ENCODE results near the gene DYNLT4.
A peak's percentile ranks its signal among the peaks of the same experiment; 100 is the strongest.
"Not testable (repeated sequence)": the region's sequence is repeated elsewhere in the genome, so short reads cannot be mapped to it uniquely, and the experiment has no call there.

The DYNLT4 gene

GRCh38 chr1:44842862-44843655 is 35.9 kb upstream of the DYNLT4 start, which contains the start of gene PTCH2:
TSS of gene PTCH2 (minus strand) at chr1:44843253. CDS start at chr1:44842932, 321 bp downstream.
- Histone ChIP-seq H3K36me3 (ENCODE audit: control insufficient read depth in 1 of 2, insufficient read depth in 2 of 2, low read length in 2 of 2) (no peaks in the 10 kb centered on the region), H3K4me3 (ENCODE audit: low read depth in 1 of 2, low read length in 2 of 2) (peak within 1 kb of the TSS; percentile 49 to 60), H3K9me3 (ENCODE audit: control insufficient read depth in 1 of 2, low read length in 2 of 2) (no peaks in the 10 kb centered on the region), H3K9ac (ENCODE audit: low read depth in 1 of 2, low read length in 2 of 2) (peak within 1 kb of the TSS in 1 of 2 donors; percentile 59), H3K27me3 (ENCODE audit: control insufficient read depth in 1 of 2, insufficient read depth in 2 of 2, low read length in 2 of 2) (no peaks in the 10 kb centered on the region), H3K4me1 (ENCODE audit: control insufficient read depth in 1 of 2, insufficient read depth in 2 of 2, low read length in 2 of 2) (no peaks in the 10 kb centered on the region), H3K27ac (ENCODE audit: low read depth, low read length) (no peak within 1 kb of the TSS)

GRCh38 chr1:44842486-44842861 is 35.3 kb upstream of the DYNLT4 start:
- Histone ChIP-seq H3K9ac (ENCODE audit: low read depth in 1 of 2, low read length in 2 of 2) (peak overlapping the region in 1 of 2 donors; percentile 59), H3K36me3 (ENCODE audit: control insufficient read depth in 1 of 2, insufficient read depth in 2 of 2, low read length in 2 of 2) (no peaks in the 10 kb centered on the region), H3K27me3 (ENCODE audit: control insufficient read depth in 1 of 2, insufficient read depth in 2 of 2, low read length in 2 of 2) (no peaks in the 10 kb centered on the region), H3K9me3 (ENCODE audit: control insufficient read depth in 1 of 2, low read length in 2 of 2) (no peaks in the 10 kb centered on the region), H3K4me1 (ENCODE audit: control insufficient read depth in 1 of 2, insufficient read depth in 2 of 2, low read length in 2 of 2) (no peaks in the 10 kb centered on the region), H3K27ac (ENCODE audit: low read depth, low read length) (no peak overlapping the region), H3K4me3 (ENCODE audit: low read depth in 1 of 2, low read length in 2 of 2) (peak overlapping the region; percentile 49 to 60)

- H3K9me3 ChIP-seq (ENCODE audit: control insufficient read depth in 1 of 2, low read length in 2 of 2) = no peaks in the 10 kb centered on the region
- peaks cover 0 to 5% of the 10 kb centered on the region in 2 donors for H3K4me1 ChIP-seq (ENCODE audit: control insufficient read depth in 1 of 2, insufficient read depth in 2 of 2, low read length in 2 of 2)
- H3K27me3 ChIP-seq (ENCODE audit: control insufficient read depth in 1 of 2, insufficient read depth in 2 of 2, low read length in 2 of 2) = no peaks in the 10 kb centered on the region
- no peak overlapping the region for H3K9ac ChIP-seq (ENCODE audit: low read depth in 1 of 2, low read length in 2 of 2)
- H3K4me3 ChIP-seq (ENCODE audit: low read depth in 1 of 2, low read length in 2 of 2) = no peak overlapping the region
- H3K36me3 ChIP-seq (ENCODE audit: control insufficient read depth in 1 of 2, insufficient read depth in 2 of 2, low read length in 2 of 2) = no peaks in the 10 kb centered on the region
- no peak overlapping the region for H3K27ac ChIP-seq (ENCODE audit: low read depth, low read length)
Measured at GRCh38 chr1:44839576-44839975, 32.4 kb upstream of the DYNLT4 start.

GRCh38 chr1:44838294-44838693 is 31.1 kb upstream of the DYNLT4 start:
- not testable (repeated sequence) for H3K27me3 ChIP-seq (ENCODE audit: control insufficient read depth in 1 of 2, insufficient read depth in 2 of 2, low read length in 2 of 2); H3K4me1 ChIP-seq (ENCODE audit: control insufficient read depth in 1 of 2, insufficient read depth in 2 of 2, low read length in 2 of 2); H3K4me3 ChIP-seq (ENCODE audit: low read depth in 1 of 2, low read length in 2 of 2); H3K9me3 ChIP-seq (ENCODE audit: control insufficient read depth in 1 of 2, low read length in 2 of 2); H3K27ac ChIP-seq (ENCODE audit: low read depth, low read length); H3K36me3 ChIP-seq (ENCODE audit: control insufficient read depth in 1 of 2, insufficient read depth in 2 of 2, low read length in 2 of 2); H3K9ac ChIP-seq (ENCODE audit: low read depth in 1 of 2, low read length in 2 of 2)

- peak overlapping the region in 1 of 2 donors; percentile 36 for H3K4me3 ChIP-seq (ENCODE audit: low read depth in 1 of 2, low read length in 2 of 2)
- no peaks in the 10 kb centered on the region for H3K36me3 ChIP-seq (ENCODE audit: control insufficient read depth in 1 of 2, insufficient read depth in 2 of 2, low read length in 2 of 2)
- H3K27ac ChIP-seq (ENCODE audit: low read depth, low read length) = no peak overlapping the region
- H3K4me1 ChIP-seq (ENCODE audit: control insufficient read depth in 1 of 2, insufficient read depth in 2 of 2, low read length in 2 of 2) = peaks cover 0 to 5% of the 10 kb centered on the region in 2 donors
- no peak overlapping the region for H3K9ac ChIP-seq (ENCODE audit: low read depth in 1 of 2, low read length in 2 of 2)
- no peaks in the 10 kb centered on the region for H3K27me3 ChIP-seq (ENCODE audit: control insufficient read depth in 1 of 2, insufficient read depth in 2 of 2, low read length in 2 of 2)
- no peaks in the 10 kb centered on the region for H3K9me3 ChIP-seq (ENCODE audit: control insufficient read depth in 1 of 2, low read length in 2 of 2)
Measured at GRCh38 chr1:44835738-44836675, 28.9 kb upstream of the DYNLT4 start.

- Histone ChIP-seq H3K4me1 (ENCODE audit: control insufficient read depth in 1 of 2, insufficient read depth in 2 of 2, low read length in 2 of 2) (peaks cover 0 to 5% of the 10 kb centered on the region in 2 donors), H3K9me3 (ENCODE audit: control insufficient read depth in 1 of 2, low read length in 2 of 2) (no peaks in the 10 kb centered on the region), H3K4me3 (ENCODE audit: low read depth in 1 of 2, low read length in 2 of 2) (no peak overlapping the region), H3K9ac (ENCODE audit: low read depth in 1 of 2, low read length in 2 of 2) (no peak overlapping the region), H3K27ac (ENCODE audit: low read depth, low read length) (no peak overlapping the region), H3K27me3 (ENCODE audit: control insufficient read depth in 1 of 2, insufficient read depth in 2 of 2, low read length in 2 of 2) (no peaks in the 10 kb centered on the region), H3K36me3 (ENCODE audit: control insufficient read depth in 1 of 2, insufficient read depth in 2 of 2, low read length in 2 of 2) (no peaks in the 10 kb centered on the region)
Measured at GRCh38 chr1:44834328-44834727, 27.2 kb upstream of the DYNLT4 start.

- H3K4me1 ChIP-seq (ENCODE audit: control insufficient read depth in 1 of 2, insufficient read depth in 2 of 2, low read length in 2 of 2) = peaks cover 0 to 13% of the 10 kb centered on the region in 2 donors
- H3K36me3 ChIP-seq (ENCODE audit: control insufficient read depth in 1 of 2, insufficient read depth in 2 of 2, low read length in 2 of 2) = no peaks in the 10 kb centered on the region
- no peak overlapping the region for H3K9ac ChIP-seq (ENCODE audit: low read depth in 1 of 2, low read length in 2 of 2)
- no peaks in the 10 kb centered on the region for H3K27me3 ChIP-seq (ENCODE audit: control insufficient read depth in 1 of 2, insufficient read depth in 2 of 2, low read length in 2 of 2)
- H3K9me3 ChIP-seq (ENCODE audit: control insufficient read depth in 1 of 2, low read length in 2 of 2) = no peaks in the 10 kb centered on the region
- H3K4me3 ChIP-seq (ENCODE audit: low read depth in 1 of 2, low read length in 2 of 2) = no peak overlapping the region
- H3K27ac ChIP-seq (ENCODE audit: low read depth, low read length) = no peak overlapping the region
Measured at GRCh38 chr1:44832056-44832705, 25.0 kb upstream of the DYNLT4 start.

GRCh38 chr1:44831516-44831915 is 24.4 kb upstream of the DYNLT4 start:
- no peak overlapping the region for H3K27ac ChIP-seq (ENCODE audit: low read depth, low read length)
- no peaks in the 10 kb centered on the region for H3K36me3 ChIP-seq (ENCODE audit: control insufficient read depth in 1 of 2, insufficient read depth in 2 of 2, low read length in 2 of 2)
- no peaks in the 10 kb centered on the region for H3K9me3 ChIP-seq (ENCODE audit: control insufficient read depth in 1 of 2, low read length in 2 of 2)
- peaks cover 3 to 20% of the 10 kb centered on the region in 2 donors for H3K4me1 ChIP-seq (ENCODE audit: control insufficient read depth in 1 of 2, insufficient read depth in 2 of 2, low read length in 2 of 2)
- no peak overlapping the region for H3K4me3 ChIP-seq (ENCODE audit: low read depth in 1 of 2, low read length in 2 of 2)
- no peaks in the 10 kb centered on the region for H3K27me3 ChIP-seq (ENCODE audit: control insufficient read depth in 1 of 2, insufficient read depth in 2 of 2, low read length in 2 of 2)
- no peak overlapping the region for H3K9ac ChIP-seq (ENCODE audit: low read depth in 1 of 2, low read length in 2 of 2)

GRCh38 chr1:44830900-44831304 is 23.8 kb upstream of the DYNLT4 start:
- no peaks in the 10 kb centered on the region for H3K9me3 ChIP-seq (ENCODE audit: control insufficient read depth in 1 of 2, low read length in 2 of 2)
- no peak overlapping the region for H3K27ac ChIP-seq (ENCODE audit: low read depth, low read length)

More at GRCh38 chr1:44830900-44831304, 23.8 kb upstream of the DYNLT4 start:
- Histone ChIP-seq H3K4me1 (ENCODE audit: control insufficient read depth in 1 of 2, insufficient read depth in 2 of 2, low read length in 2 of 2) (peaks cover 7 to 24% of the 10 kb centered on the region in 2 donors), H3K36me3 (ENCODE audit: control insufficient read depth in 1 of 2, insufficient read depth in 2 of 2, low read length in 2 of 2) (no peaks in the 10 kb centered on the region), H3K4me3 (ENCODE audit: low read depth in 1 of 2, low read length in 2 of 2) (no peak overlapping the region), H3K9ac (ENCODE audit: low read depth in 1 of 2, low read length in 2 of 2) (no peak overlapping the region), H3K27me3 (ENCODE audit: control insufficient read depth in 1 of 2, insufficient read depth in 2 of 2, low read length in 2 of 2) (no peaks in the 10 kb centered on the region)

All from duodenal mucosa (tissue), 2 donors.